Stimulated activated CD8-positive, alpha-beta memory T cell treated with anti-CD3 and anti-CD28 coated beads, Interleukin-7, amount 100 ng/mL, for 24 hours (primary cell): ENCODE data around the gene ITGB3BP.

ENCODE experiments used
- DNase-seq: peaks from one replicate; pipeline ENCODE4 v3.0.0-alpha.2; 2020; ENCODE audit warnings: low read depth

ITGB3BP gene

GRCh38 chr1:63418101-63418500 lies 104.9 kb downstream of the ITGB3BP start:
- no peak for DNase-seq

GRCh38 chr1:63414691-63415365 lies 108.2 kb downstream of the ITGB3BP start:
- no peak for DNase-seq

- DNase-seq: no peak
Measured at GRCh38 chr1:63413394-63413793, 109.6 kb downstream of the ITGB3BP start.

GRCh38 chr1:63411066-63411465 lies 112.0 kb downstream of the ITGB3BP start:
- no peak for DNase-seq

- DNase-seq: no peak
Measured at GRCh38 chr1:63408331-63408730, 114.7 kb downstream of the ITGB3BP start.

GRCh38 chr1:63407002-63407401 lies 116.0 kb downstream of the ITGB3BP start:
- no peak for DNase-seq

GRCh38 chr1:63405987-63406386 lies 117.0 kb downstream of the ITGB3BP start:
- DNase-seq: no peak

- DNase-seq: no peak
Measured at GRCh38 chr1:63405021-63405420, 118.0 kb downstream of the ITGB3BP start.

- no peak for DNase-seq
Measured at GRCh38 chr1:63403386-63403785, 119.6 kb downstream of the ITGB3BP start.

- no peak for DNase-seq
Measured at GRCh38 chr1:63401945-63402344, 121.1 kb downstream of the ITGB3BP start.
